ENCODE results near the gene RAD51B.

GRCh38 chr14:68503186-68503825 lies 683.7 kb downstream of the RAD51B start:
- TF ChIP-seq CTCF (IDR thresholded peaks at IDR 0.05; ENCODE audit: poor library complexity): no peak
- TF ChIP-seq EZH2phosphoT487 (IDR thresholded peaks at IDR 0.05; ENCODE audit: low read depth, severe bottlenecking, unreplicated experiment): no peak
- TF ChIP-seq EZH2 (IDR thresholded peaks at IDR 0.05; ENCODE audit: borderline replicate concordance): no peak

Measured in hepatocyte (in vitro differentiated cells).